Mucosa of stomach (tissue), 1 donor: Measurements from ENCODE around the gene HOXC10.

Source experiments
- H3K27me3 ChIP-seq: one replicate; pipeline ENCODE4 v1.7.0; 2013; ENCODE audit warnings: mild to moderate bottlenecking, low read length; ENCODE audit not compliant: control insufficient read depth, insufficient read depth
- H3K36me3 ChIP-seq: one replicate; pipeline ENCODE4 v1.7.0; 2013; ENCODE audit warnings: low read length; ENCODE audit not compliant: control insufficient read depth, insufficient read depth
- H3K4me1 ChIP-seq: one replicate; pipeline ENCODE4 v1.7.0; 2013; ENCODE audit warnings: mild to moderate bottlenecking, low read length; ENCODE audit not compliant: control insufficient read depth, insufficient read depth
- H3K4me3 ChIP-seq: one replicate; pipeline ENCODE4 v1.7.0; 2013; ENCODE audit warnings: low read length
- H3K9ac ChIP-seq: one replicate; pipeline ENCODE4 v1.7.0; 2013; ENCODE audit warnings: mild to moderate bottlenecking, low read length, moderate library complexity
- H3K9me3 ChIP-seq: one replicate; pipeline ENCODE4 v1.7.0; 2013; ENCODE audit warnings: mild to moderate bottlenecking, low read length, moderate library complexity; ENCODE audit not compliant: control insufficient read depth
- donor health status: Pancreatic carcinoma.

HOXC10 gene

DNA sequence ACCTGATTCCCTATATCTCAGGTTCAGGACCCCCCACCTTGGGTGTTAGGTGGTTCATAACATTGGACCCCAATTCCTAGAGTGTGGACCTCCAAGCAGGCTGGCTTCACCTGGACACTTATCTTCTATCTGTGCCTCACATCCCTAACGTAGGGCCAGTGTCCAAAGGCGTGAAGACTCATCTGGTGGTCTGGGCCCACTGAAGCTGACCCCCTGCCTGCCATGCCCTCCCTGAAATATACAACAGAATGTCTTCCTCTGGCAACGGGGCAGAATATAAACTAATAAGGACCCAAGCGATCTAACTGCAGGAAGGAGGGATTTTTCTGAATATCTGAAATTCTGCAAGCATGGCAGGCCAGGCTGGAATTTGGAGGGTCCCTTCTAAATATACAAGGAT, 40.7 kb upstream of the HOXC10 start:
- H3K9ac ChIP-seq: no peak overlapping the region
- H3K27me3 ChIP-seq: peaks cover 94% of the 10 kb centered on the region
- H3K4me1 ChIP-seq: no peaks in the 10 kb centered on the region
- H3K4me3 ChIP-seq: no peak overlapping the region
- no peaks in the 10 kb centered on the region for H3K36me3 ChIP-seq
- no peaks in the 10 kb centered on the region for H3K9me3 ChIP-seq

DNA sequence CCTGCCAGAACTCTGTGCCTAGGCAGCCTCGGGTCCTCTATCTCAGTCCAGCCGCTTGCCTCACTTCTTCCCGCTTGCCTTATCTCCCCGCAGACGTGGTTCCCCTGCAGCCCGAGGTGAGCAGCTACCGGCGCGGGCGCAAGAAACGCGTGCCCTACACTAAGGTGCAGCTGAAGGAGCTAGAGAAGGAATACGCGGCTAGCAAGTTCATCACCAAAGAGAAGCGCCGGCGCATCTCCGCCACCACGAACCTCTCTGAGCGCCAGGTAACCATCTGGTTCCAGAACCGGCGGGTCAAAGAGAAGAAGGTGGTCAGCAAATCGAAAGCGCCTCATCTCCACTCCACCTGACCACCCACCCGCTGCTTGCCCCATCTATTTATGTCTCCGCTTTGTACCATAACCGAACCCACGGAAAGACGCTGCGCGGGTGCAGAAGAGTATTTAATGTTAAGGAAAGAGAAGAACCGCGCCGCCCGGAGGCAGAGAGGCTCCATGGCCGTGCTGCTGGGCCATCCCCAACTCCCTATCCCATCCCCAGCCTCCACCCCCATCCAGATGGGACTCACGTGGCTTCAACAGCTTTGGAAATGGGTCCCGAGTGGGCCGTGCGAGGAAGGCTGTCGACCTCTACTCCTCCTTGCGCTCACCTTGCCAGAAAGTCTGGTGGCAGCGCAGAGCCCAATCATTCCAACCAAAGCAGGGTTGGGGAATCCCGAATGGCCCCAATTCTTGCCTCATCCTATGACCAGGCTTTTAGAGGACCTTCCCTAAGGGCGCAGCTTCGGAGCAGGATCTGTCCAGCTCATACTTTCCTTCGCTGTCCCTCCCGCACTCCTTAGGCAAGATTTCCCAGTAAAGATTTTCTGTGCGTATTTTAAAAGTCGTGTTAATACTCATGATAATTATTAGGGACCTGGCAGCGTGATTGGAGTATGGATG, 39.8 kb upstream of the HOXC10 start:
- no peaks in the 10 kb centered on the region for H3K4me1 ChIP-seq
- no peak overlapping the region for H3K9ac ChIP-seq
- peaks cover 94% of the 10 kb centered on the region for H3K27me3 ChIP-seq
- no peak overlapping the region for H3K4me3 ChIP-seq
- no peaks in the 10 kb centered on the region for H3K36me3 ChIP-seq
- no peaks in the 10 kb centered on the region for H3K9me3 ChIP-seq

DNA sequence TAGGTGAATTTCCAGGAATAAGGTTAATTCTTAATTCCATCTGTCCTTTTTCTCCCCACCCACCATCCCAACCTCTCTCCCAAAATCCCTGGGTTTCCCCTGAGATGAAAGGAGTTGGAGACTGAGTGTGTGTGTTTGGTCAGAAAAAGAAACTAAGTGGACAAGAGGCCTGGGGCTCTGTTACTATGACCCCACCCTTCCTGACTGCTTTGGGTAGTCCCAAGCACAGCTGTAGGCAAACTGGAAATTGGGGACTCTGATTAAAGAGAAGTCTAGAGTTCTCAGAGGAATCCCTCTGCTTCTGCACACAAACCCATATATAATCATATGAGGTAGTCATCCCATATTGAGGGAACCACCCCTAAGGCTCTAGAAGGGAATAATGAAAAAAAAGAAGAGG, 37.2 kb upstream of the HOXC10 start:
- Histone ChIP-seq H3K27me3 (peaks cover 98% of the 10 kb centered on the region), H3K9me3 (no peaks in the 10 kb centered on the region), H3K9ac (no peak overlapping the region), H3K36me3 (no peaks in the 10 kb centered on the region), H3K4me1 (no peaks in the 10 kb centered on the region), H3K4me3 (no peak overlapping the region)

DNA sequence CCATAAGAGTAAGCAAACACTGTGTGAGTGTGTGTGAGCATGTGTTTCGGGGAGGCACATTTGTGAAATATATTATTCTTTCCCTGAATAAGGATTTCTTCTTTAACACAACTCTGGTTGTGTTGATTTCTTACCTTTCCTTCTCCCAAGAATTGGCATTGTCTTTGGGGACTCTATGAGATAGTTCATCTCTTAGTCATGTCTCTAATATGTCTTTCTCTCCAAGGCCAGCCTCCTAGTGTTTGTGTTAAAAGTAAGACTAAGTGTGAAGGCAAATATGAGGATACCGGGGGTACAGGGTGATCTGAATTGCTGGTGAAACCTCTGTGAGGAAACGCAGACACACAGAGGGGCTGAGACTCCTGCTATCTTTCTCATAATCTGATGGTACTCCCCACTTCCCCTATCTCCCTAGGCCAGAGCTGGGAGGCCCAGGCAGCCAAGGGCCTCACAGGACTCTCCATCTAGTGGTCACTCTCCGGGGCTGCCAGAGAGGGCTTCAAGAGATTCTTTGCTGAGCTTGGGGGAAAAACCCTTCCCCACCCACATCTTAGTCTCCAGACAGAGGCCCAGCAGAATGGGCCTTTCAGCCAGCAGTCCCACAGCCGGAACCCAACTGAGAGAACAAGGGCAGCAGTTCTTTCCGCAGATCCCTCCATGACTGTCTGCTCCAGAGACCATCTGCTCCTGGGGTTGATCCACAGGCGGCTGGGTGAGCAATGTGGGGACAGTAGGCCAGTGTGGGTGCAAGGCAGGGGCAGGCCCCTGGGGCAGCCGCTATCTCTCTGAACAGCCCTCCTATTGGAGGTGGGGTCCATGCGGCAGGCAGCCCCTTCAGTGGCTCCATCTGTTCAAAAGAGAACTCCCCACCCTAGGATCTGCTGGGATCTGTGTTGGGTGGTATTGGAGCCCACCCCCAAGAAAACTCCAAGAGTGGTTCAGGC, 36.0 kb upstream of the HOXC10 start:
- Histone ChIP-seq H3K4me3 (no peak overlapping the region), H3K36me3 (no peaks in the 10 kb centered on the region), H3K27me3 (peaks cover 98% of the 10 kb centered on the region), H3K4me1 (no peaks in the 10 kb centered on the region), H3K9me3 (no peaks in the 10 kb centered on the region), H3K9ac (no peak overlapping the region)

DNA sequence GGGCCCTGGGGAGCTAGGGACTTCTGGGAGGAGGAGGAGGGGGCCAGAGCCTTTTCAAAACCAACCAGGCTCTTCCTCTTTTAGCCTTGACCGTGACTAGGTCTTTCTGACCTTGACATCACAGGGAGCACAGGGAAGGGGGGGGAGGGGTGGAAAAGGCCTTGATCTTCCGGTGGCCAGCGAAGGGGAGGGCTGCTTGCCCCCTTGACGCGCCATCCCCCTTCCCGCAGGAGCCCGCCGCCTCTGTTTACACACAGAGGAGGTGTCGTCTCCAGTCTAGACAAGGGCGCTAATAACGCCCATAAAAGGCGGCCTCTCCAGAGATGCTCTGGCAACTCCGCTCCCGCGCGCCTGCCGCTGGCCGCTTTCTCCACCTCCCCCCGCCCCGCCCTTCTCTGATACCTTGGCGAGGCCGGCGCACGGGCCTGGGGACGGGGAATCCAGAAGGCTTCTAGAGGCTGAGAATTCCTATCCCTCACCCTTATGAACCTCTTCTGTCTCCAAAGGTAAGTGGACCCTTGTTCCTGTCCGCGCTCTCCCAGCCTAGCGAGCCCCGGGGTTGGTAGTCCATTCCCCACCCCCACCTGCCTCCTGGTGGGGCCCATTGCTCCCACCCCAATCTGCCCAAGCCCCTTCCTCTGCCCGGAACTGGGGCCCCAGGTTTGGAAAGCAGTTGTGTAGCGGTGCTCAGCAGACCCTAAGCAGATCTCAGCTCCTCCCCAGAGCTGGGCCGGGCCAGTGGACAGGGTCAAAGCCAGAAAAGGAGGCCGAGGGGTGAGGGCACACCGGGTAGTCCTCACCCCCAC, 35.1 kb upstream of the HOXC10 start:
- H3K9me3 ChIP-seq: no peaks in the 10 kb centered on the region
- peaks cover 2% of the 10 kb centered on the region for H3K4me1 ChIP-seq
- peaks cover 98% of the 10 kb centered on the region for H3K27me3 ChIP-seq
- H3K36me3 ChIP-seq: no peaks in the 10 kb centered on the region
- no peak overlapping the region for H3K9ac ChIP-seq
- no peak overlapping the region for H3K4me3 ChIP-seq

DNA sequence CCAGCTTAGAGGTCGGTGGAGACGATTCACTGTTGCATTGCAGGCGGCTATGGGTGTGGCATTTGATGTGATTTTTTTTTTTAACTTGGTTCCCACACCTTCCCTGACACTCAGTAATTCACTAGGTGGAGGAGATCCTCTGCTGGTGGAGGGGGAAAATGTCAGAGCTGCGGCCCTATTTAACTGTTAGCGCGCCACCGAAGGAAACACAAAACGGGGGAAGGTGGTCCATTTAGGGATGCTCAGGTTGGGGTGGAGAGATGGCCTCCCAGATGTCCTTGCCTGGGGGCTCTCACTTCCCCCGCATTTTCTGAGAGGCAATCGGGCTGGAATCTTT, 34.5 kb upstream of the HOXC10 start:
- Histone ChIP-seq H3K9me3 (no peaks in the 10 kb centered on the region), H3K27me3 (peaks cover 98% of the 10 kb centered on the region), H3K4me1 (peaks cover 3% of the 10 kb centered on the region), H3K4me3 (no peak overlapping the region), H3K36me3 (no peaks in the 10 kb centered on the region), H3K9ac (no peak overlapping the region)

DNA sequence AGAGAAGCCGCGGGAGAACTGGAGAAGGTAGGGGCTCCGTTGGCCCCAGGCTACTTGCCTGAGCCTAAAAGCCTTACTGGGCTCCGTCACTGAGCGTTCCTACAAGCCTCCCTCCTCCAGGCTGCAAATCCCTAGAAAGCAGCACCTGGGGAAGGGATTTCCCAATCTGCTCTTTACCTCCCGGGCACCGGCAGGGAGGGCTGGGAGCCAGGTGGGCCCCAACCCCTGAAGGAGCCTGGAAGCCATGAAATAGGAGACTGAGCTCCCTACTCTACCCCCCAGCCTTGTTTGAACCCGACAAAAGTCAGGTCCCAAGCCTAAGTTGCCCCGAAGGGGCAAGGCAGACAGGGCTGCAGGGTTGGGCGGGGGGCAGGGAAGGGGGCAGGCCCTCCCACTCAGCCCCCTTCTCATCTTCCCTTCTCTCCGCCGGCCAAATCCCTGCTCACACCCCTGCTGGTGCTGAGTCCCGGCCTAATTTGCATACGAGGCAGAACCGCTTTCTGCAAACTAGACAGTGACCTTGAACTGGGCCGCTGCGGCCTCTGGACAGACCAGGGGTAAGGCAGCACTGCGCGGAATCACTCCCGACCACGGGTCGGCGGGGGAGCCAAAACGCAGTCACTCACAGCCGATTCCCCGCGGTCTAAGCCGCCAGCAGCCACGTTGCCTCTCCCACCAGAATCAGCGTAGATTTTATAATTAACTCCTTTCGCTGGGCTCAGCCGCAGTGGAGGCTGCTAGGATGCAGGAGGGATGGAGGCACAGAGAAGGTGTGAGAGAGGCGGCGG, 34.0 kb upstream of the HOXC10 start:
- H3K4me1 ChIP-seq: peaks cover 3% of the 10 kb centered on the region
- no peak overlapping the region for H3K9ac ChIP-seq
- H3K4me3 ChIP-seq: no peak overlapping the region
- H3K9me3 ChIP-seq: no peaks in the 10 kb centered on the region
- H3K36me3 ChIP-seq: no peaks in the 10 kb centered on the region
- peaks cover 98% of the 10 kb centered on the region for H3K27me3 ChIP-seq

DNA sequence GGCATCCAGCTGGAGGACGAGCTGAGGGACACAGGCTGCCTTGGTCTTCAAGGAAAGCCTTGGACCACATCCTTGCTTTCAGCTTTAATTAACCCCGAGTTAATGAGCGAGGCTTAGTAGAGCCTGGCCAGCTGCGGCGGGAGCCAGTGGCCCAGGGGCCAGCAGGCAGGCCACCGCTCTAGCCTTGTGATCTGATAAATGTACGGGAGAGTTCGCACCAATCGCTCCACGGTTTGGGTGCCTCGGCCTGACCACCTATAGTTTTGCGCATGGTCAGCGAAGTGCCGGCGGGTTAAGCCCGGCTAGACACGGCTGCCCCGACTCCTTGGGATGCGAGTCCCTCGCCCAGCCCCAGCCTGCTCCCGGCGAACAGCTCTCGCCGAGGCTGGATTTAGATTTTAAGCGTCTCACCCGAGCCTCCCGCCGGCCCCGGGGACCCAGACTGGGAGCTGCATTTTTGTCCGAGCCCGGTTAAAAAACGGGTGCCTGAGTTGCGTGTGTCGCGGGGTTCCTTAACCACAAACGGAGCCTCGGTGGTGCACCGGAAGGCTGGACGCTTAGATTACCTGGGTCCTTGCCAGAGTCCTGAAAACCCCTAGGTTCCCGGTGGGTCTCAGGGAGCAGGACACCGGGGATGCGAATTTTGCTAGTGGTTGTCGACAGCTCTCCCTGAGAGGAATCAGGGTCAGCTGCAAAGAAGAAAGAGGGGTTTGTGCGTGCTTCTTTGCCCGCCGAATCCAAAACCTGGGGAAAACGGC, 33.2 kb upstream of the HOXC10 start:
- H3K9me3 ChIP-seq: no peaks in the 10 kb centered on the region
- H3K9ac ChIP-seq: no peak overlapping the region
- H3K36me3 ChIP-seq: no peaks in the 10 kb centered on the region
- peaks cover 3% of the 10 kb centered on the region for H3K4me1 ChIP-seq
- no peak overlapping the region for H3K4me3 ChIP-seq
- H3K27me3 ChIP-seq: peaks cover 99% of the 10 kb centered on the region

DNA sequence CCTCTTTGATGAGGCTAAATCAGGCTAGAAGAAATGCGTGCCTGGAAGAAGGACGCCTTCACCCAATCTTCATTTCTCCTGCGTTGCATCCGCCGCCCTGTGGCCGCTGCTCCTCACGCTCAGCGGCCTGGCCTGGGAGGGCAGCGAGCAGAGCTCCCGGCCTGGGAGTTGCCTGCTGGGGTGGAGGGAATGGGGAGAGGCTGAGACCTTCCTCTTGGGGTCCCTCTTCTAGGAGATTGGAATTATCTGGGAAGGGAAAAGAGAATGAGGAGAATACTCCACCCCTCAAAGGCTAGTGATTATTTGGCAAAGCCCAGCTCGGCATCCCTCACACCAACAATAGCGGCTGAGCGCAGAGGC, 32.6 kb upstream of the HOXC10 start:
- H3K9ac ChIP-seq: no peak overlapping the region
- peaks cover 3% of the 10 kb centered on the region for H3K4me1 ChIP-seq

DNA sequence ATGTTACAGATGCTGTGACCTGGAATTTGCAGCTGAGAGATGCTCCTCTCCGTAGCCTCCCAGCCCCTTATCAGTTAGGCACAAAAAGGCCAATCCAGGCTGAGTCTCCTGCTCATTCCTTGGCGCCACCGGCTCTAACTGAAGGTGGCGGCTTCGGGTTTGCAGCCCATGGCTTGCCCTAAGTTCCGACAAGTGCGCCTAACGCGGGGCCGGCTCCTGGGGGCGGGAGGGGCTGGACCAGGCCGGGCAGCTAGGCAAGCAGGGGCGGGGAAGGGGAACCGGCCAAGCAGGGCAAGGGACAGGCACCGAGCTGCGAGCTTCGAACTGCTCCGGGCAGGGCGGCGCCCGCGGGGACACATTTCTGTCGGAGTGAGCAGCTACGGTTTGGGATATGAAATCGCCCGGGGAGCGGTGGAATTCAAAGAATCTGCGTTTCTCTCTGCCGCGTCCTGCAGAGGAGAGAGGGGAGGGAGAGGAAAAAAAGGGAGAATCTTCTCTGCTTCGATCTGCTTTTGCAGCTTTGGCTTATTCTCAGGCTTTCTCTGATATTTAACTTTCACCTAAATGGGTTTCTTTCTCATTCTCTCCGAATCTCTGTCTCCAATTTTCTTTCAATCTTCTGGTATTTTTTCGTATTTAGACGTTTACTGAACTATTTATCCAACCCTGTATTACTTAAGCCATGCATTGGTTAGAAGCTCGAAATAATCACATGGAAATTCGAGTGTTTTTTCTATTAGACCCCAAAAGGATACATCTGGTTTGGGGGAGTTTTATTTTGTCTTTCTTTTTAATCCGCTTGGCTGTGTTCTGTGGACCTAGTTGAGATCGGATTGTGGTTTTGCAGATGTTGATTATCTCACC, 31.8 kb upstream of the HOXC10 start:
- no peaks in the 10 kb centered on the region for H3K36me3 ChIP-seq
- no peak overlapping the region for H3K9ac ChIP-seq
- peaks cover 100% of the 10 kb centered on the region for H3K27me3 ChIP-seq
- no peaks in the 10 kb centered on the region for H3K9me3 ChIP-seq
- H3K4me1 ChIP-seq: peaks cover 3% of the 10 kb centered on the region
- H3K4me3 ChIP-seq: no peak overlapping the region

More for the DNA sequence above, 32.6 kb upstream of the HOXC10 start:
- peaks cover 100% of the 10 kb centered on the region for H3K27me3 ChIP-seq
- no peak overlapping the region for H3K4me3 ChIP-seq
- H3K36me3 ChIP-seq: no peaks in the 10 kb centered on the region
- H3K9me3 ChIP-seq: no peaks in the 10 kb centered on the region
